Measurements from ENCODE around the gene RTP2. TPM values are rescaled to one million over a fixed set of nuclear protein-coding genes. Genes with fewer than 3 reads are reported as not detected.

Gene RTP2
- total RNA-seq, 4 donors from 2014 or later: not detected

DNA sequence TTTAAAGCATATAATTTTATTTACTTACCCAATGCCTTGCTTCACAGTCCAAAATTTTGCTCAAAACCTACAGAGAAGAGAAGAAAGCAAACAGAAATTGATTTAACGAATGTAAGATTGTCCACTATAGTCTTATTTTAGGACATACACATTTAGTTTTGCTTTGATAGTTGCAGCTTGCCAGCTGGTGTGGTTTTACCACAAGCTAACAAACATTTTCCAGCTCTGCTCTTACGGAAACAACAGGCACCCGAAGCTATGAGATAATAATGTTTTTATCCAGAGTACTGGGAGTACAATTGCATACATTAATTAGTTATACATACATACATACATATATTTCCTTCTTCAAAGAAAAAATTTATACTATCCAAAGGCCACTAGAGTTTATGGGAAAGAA is 32.5 kb upstream of the RTP2 start:
- WGBS, 2 donors: 64 to 76% methylated on average over 3 of the region's 3 CpGs
- intact Hi-C loops (cut with DNase I): loop anchor here (10.0 kb wide), 1 partner anchor 1410 kb away; no protein-coding TSS in a partner anchor

DNA sequence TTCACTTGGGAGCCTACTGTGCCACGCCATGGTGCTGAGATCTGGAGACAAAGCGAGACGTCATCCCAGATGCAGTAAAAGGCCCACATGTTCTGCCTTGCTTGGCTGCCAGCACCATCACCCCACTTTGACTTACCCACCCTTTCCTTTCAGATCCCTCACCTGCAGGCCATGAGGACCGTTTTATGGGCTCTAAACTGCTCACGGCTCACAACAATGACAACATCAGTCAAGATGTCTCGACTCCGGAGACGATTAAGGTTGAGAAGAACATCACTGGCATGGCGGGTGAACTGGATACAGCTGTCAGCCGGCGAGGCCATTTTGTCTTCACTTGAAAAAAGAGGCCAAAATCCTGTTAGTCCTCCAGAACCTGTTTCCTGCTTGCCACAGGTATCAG is 31.0 kb upstream of the RTP2 start:
- Histone ChIP-seq H3K9me3 (no peaks in the 10 kb centered on the region), H3K27me3 (no peaks in the 10 kb centered on the region), H3K4me3 (no peak overlapping the region), H3K36me3 (peaks cover 43 to 64% (median 45%) of the 10 kb centered on the region in 3 donors), H3K27ac (no peak overlapping the region), H3K4me1 (peaks cover 14 to 39% (median 18%) of the 10 kb centered on the region in 3 donors)
- intact Hi-C loops (cut with DNase I): loop anchor here (10.0 kb wide), 1 partner anchor 1411 kb away; no protein-coding TSS in a partner anchor
- DNase-seq: no peak
- TF ChIP-seq, protein P1, sequence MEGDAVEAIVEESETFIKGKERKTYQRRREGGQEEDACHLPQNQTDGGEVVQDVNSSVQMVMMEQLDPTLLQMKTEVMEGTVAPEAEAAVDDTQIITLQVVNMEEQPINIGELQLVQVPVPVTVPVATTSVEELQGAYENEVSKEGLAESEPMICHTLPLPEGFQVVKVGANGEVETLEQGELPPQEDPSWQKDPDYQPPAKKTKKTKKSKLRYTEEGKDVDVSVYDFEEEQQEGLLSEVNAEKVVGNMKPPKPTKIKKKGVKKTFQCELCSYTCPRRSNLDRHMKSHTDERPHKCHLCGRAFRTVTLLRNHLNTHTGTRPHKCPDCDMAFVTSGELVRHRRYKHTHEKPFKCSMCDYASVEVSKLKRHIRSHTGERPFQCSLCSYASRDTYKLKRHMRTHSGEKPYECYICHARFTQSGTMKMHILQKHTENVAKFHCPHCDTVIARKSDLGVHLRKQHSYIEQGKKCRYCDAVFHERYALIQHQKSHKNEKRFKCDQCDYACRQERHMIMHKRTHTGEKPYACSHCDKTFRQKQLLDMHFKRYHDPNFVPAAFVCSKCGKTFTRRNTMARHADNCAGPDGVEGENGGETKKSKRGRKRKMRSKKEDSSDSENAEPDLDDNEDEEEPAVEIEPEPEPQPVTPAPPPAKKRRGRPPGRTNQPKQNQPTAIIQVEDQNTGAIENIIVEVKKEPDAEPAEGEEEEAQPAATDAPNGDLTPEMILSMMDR (IDR thresholded peaks at IDR 0.05): no peak
- TF ChIP-seq POLR2A (IDR thresholded peaks at IDR 0.05): no peak
- 84 to 90% methylated on average over 7 to 11 of the region's 11 CpGs for WGBS, 2 donors

More for the DNA sequence above, 32.5 kb upstream of the RTP2 start:
- no peaks in the 10 kb centered on the region for H3K9me3 ChIP-seq
- H3K27me3 ChIP-seq: no peaks in the 10 kb centered on the region
- DNase-seq: no peak
- peak overlapping the region in 1 of 4 donors; percentile 99 for H3K27ac ChIP-seq
- TF ChIP-seq POLR2A (IDR thresholded peaks at IDR 0.05): no peak
- TF ChIP-seq, protein P1 (IDR thresholded peaks at IDR 0.05): no peak
- no peak overlapping the region for H3K4me3 ChIP-seq
- H3K36me3 ChIP-seq: peaks cover 28 to 50% (median 30%) of the 10 kb centered on the region in 3 donors
- peaks cover 17 to 51% (median 18%) of the 10 kb centered on the region in 3 donors for H3K4me1 ChIP-seq

DNA sequence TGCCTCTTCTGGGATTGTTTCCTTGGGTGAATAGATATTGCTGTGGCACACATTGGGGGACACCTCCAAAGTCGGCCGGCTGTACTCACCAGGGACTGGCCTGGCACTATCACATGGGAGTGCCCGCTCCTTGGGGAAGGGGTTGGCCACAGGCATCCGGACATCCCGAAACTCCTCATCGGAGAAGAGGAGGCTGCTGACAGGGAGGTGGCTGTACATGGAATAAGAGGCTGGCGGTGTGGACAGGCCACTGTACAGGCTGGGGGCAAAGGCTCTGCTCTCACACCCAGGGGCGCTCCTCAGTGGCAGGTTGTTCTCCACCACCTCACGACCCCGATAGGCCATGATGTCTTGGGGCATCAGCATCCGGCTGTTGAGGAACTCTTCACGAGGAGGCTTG is 27.2 kb upstream of the RTP2 start:
- Histone ChIP-seq H3K9me3 (no peaks in the 10 kb centered on the region), H3K4me3 (no peak overlapping the region), H3K4me1 (peaks cover 8 to 40% (median 15%) of the 10 kb centered on the region in 3 donors), H3K27me3 (no peaks in the 10 kb centered on the region), H3K27ac (no peak overlapping the region), H3K36me3 (peaks cover 80 to 100% (median 80%) of the 10 kb centered on the region in 3 donors)
- TF ChIP-seq, protein P1 (IDR thresholded peaks at IDR 0.05): no peak
- TF ChIP-seq POLR2A (IDR thresholded peaks at IDR 0.05): no peak
- intact Hi-C loops (cut with DNase I): no loop called here
- DNase-seq: no peak
- 86 to 96% methylated on average over 7 to 8 of the region's 12 CpGs for whole genome bisulfite sequencing, 2 donors

DNA sequence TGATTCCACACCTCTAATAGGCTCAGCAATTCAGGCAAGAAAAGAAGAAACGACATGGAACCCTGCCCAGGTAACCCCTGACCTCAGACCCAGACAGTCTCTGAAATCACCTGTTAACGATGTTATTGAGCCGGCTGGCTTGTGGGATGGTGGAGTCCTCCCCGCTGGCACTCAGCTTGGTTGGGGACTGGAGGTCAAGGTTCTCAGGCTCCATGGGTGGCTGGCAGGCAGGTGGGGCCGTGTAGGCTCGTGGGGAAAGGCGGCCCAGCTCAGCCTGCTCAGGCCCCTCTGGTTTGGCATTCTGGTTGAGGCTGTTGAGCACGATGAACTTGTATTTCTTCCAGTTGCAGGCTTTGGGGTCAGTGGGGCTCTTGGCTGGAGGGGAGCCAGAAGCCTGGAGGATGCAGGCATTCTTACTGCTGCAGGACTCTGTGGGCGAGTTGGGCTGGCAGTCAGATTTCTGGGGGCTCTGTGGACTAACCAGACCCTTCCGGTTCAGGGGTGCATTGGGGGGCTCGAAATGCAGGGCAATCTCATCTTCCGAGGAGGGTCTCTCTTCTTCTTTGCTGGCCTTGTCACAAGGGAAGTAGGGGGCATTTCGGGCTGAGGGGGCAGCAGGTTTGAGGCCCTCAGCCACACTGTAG is 26.7 kb upstream of the RTP2 start:
- WGBS, 2 donors: 81 to 93% methylated on average over 3 to 8 of the region's 13 CpGs
- no peak for TF ChIP-seq POLR2A (IDR thresholded peaks at IDR 0.05)
- TF ChIP-seq, protein P1 (IDR thresholded peaks at IDR 0.05): no peak
- no peak overlapping the region for H3K4me3 ChIP-seq
- intact Hi-C loops (cut with DNase I): no loop called here
- H3K36me3 ChIP-seq: peaks cover 84 to 100% (median 85%) of the 10 kb centered on the region in 3 donors
- no peaks in the 10 kb centered on the region for H3K27me3 ChIP-seq
- H3K9me3 ChIP-seq: no peaks in the 10 kb centered on the region
- no peak for DNase-seq
- H3K4me1 ChIP-seq: peaks cover 8 to 41% (median 15%) of the 10 kb centered on the region in 3 donors
- H3K27ac ChIP-seq: no peak overlapping the region

DNA sequence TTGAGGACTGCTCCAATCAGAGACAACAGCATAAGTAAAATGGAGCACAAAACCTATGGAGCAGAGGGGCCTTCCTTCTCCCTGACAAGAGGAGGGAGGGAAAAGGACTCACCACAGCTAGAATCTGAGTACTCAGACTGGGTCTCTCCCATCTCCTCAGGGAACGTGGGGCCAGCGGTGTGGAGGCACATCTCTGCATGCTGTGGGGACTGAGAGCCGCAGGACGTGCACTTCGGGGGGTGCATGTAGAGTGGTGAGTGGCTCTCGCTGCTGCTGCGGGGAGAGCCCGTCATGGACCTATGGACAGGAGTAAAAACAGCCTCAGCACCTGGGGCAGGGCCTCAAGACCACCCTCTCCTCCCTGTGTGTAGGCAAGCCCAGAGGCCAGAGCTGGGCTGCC is 25.9 kb upstream of the RTP2 start:
- Histone ChIP-seq H3K9me3 (no peaks in the 10 kb centered on the region), H3K27ac (no peak overlapping the region), H3K36me3 (peaks cover 80 to 100% (median 87%) of the 10 kb centered on the region in 3 donors), H3K4me1 (peaks cover 8 to 41% (median 15%) of the 10 kb centered on the region in 3 donors), H3K4me3 (no peak overlapping the region), H3K27me3 (no peaks in the 10 kb centered on the region)
- intact Hi-C loops (cut with DNase I): no loop called here
- 87 to 98% methylated on average over 3 to 7 of the region's 8 CpGs for WGBS, 2 donors
- no peak for DNase-seq
- no peak for TF ChIP-seq POLR2A (IDR thresholded peaks at IDR 0.05)
- TF ChIP-seq, protein P1 (IDR thresholded peaks at IDR 0.05): no peak

Measured in esophagus squamous epithelium (tissue), 5 donors.